Endothelial cell of umbilical vein (primary cell): ENCODE data around the gene CLIP4. TPM values are rescaled to one million over a fixed set of nuclear protein-coding genes. Genes with fewer than 3 reads are reported as not detected.
"Not testable (repeated sequence)": the region's sequence is repeated elsewhere in the genome, so short reads cannot be mapped to it uniquely, and the experiment has no call there.

Source experiments
- BruUV-seq: library from RNA; stranded (reverse); fragments of 400-500 nt; replicated peaks from 2 replicates; lab custom pipeline; 2021; lab: Mats Ljungman, UMichigan
- CTCF ChIA-PET: fragments of 300-600, 350-600 bp; sonication (Branson Sonifier 250); formaldehyde crosslinking; loops from one replicate; lab custom pipeline; 2021; ENCODE audit warnings: antibody characterized with exemption, inconsistent platforms; lab: Charles Lee
- POLR2A ChIA-PET: fragments of 300-600, 350-600 bp; sonication (Branson Sonifier 250); formaldehyde crosslinking; loops from one replicate; lab custom pipeline; 2021; ENCODE audit warnings: antibody characterized with exemption, inconsistent platforms; lab: Charles Lee
- DNase-seq: peaks from one replicate; pipeline ENCODE4 v3.0.0-alpha.2; 2011; ENCODE audit warnings: low read depth, low spot score
- FAIRE-seq: peaks from 2 replicates; lab custom pipeline; 2011; peaks lifted over from hg19 to GRCh38; lab: Jason Lieb, UNC
- H2AFZ ChIP-seq: 2 replicates; pipeline ENCODE4 v1.6.0; 2012; ENCODE audit warnings: low read depth, low read length, control low read depth, inconsistent platforms
- H3K27ac ChIP-seq: 2 replicates; pipeline ENCODE4 v1.5.1; 2011; ENCODE audit warnings: low read depth, mild to moderate bottlenecking, control low read depth, low read length, moderate library complexity; ENCODE audit not compliant: insufficient read depth
- H3K27me3 ChIP-seq, 2 experiments: 2 replicates each; pipeline versions ENCODE4 v1.6.0 to v1.6.1; 2011; ENCODE audit warnings: low read length in 2 of 2, mixed read lengths in 1 of 2; ENCODE audit not compliant: control insufficient read depth in 2 of 2, insufficient read depth in 2 of 2
- H3K36me3 ChIP-seq, 2 experiments: 2 replicates in 1 of 2; 3 replicates in 1 of 2; pipeline ENCODE4 v1.5.1; 2011; ENCODE audit warnings: low read length in 2 of 2, mild to moderate bottlenecking in 1 of 2, moderate library complexity in 1 of 2; ENCODE audit not compliant: control insufficient read depth in 2 of 2, insufficient read depth in 2 of 2; ENCODE audit errors: extremely low read depth in 1 of 2
- H3K4me1 ChIP-seq: 3 replicates; pipeline ENCODE4 v1.5.1; 2011; ENCODE audit warnings: mild to moderate bottlenecking, low read length; ENCODE audit not compliant: control insufficient read depth, insufficient read depth; ENCODE audit errors: extremely low read depth
- H3K4me2 ChIP-seq: 2 replicates; pipeline ENCODE4 v1.6.1; 2011; ENCODE audit warnings: low read length, control low read depth, mixed read lengths; ENCODE audit not compliant: insufficient read depth
- H3K4me3 ChIP-seq, 3 experiments: fragments of 200-600 bp in 1 of 3; sonication (generic), shearing (Covaris generic) in 1 of 3; replicated peaks in 1 of 3; 2 replicates each; pipeline ENCODE4 v1.5.1; 2011 to 2016; ENCODE audit warnings: control low read depth in 3 of 3, low read length in 3 of 3, mild to moderate bottlenecking in 2 of 3, inconsistent platforms in 1 of 3, low read depth in 1 of 3, moderate library complexity in 1 of 3; ENCODE audit not compliant: insufficient read depth in 1 of 3
- H3K79me2 ChIP-seq: 2 replicates; pipeline ENCODE4 v1.6.0; 2012; ENCODE audit warnings: low read length, inconsistent platforms; ENCODE audit not compliant: control insufficient read depth, insufficient read depth
- H3K9ac ChIP-seq: replicated peaks from 2 replicates; pipeline ENCODE3; 2011; ENCODE audit warnings: low read length, control low read depth; ENCODE audit not compliant: insufficient read depth; ENCODE audit errors: extremely low read depth
- H3K9me1 ChIP-seq: replicated peaks from 3 replicates; pipeline ENCODE4 v1.6.0; 2011; ENCODE audit warnings: mild to moderate bottlenecking, low read length; ENCODE audit not compliant: control insufficient read depth, insufficient read depth; ENCODE audit errors: extremely low read depth
- H3K9me3 ChIP-seq: replicated peaks from 2 replicates; pipeline ENCODE4 v1.5.1; 2012; ENCODE audit warnings: low read length, inconsistent platforms; ENCODE audit not compliant: control insufficient read depth, insufficient read depth
- H4K20me1 ChIP-seq: replicated peaks from 2 replicates; pipeline ENCODE3; 2011; ENCODE audit warnings: mild to moderate bottlenecking, low read length; ENCODE audit not compliant: control insufficient read depth, insufficient read depth; ENCODE audit errors: extremely low read depth
- CTCF ChIP-seq, 2 donors: IDR thresholded peaks; 1 replicate in 1 of 2; 2 replicates in 1 of 2; pipeline ENCODE4 v1.5.1; 2011; ENCODE audit warnings: low read length in 2 of 2, mild to moderate bottlenecking in 2 of 2, moderate library complexity in 2 of 2, control low read depth in 1 of 2, inconsistent platforms in 1 of 2, low read depth in 1 of 2; ENCODE audit not compliant: insufficient read depth in 1 of 2; ENCODE audit errors: extremely low read depth in 1 of 2
- EZH2 ChIP-seq: IDR thresholded peaks from 2 replicates; pipeline ENCODE4 v1.6.1; 2012; ENCODE audit warnings: borderline replicate concordance, low read depth, mild to moderate bottlenecking, moderate library complexity, low read length, inconsistent platforms; ENCODE audit not compliant: severe bottlenecking
- FOS ChIP-seq: IDR thresholded peaks from 2 replicates; pipeline ENCODE4 v1.6.1; 2011; ENCODE audit warnings: mild to moderate bottlenecking, low read length, moderate library complexity, borderline replicate concordance; ENCODE audit not compliant: insufficient read depth
- GATA2 ChIP-seq: IDR thresholded peaks from 2 replicates; pipeline ENCODE4 v1.7.0; 2011; ENCODE audit warnings: low read depth, mild to moderate bottlenecking, moderate library complexity, mixed read lengths, low read length; ENCODE audit not compliant: insufficient read length, insufficient read depth
- JUN ChIP-seq: IDR thresholded peaks from 2 replicates; pipeline ENCODE4 v1.6.1; 2011; ENCODE audit warnings: borderline replicate concordance, low read depth; ENCODE audit not compliant: insufficient read length, insufficient read depth
- MAX ChIP-seq: IDR thresholded peaks from 2 replicates; pipeline ENCODE4 v1.6.1; 2011; ENCODE audit not compliant: insufficient read depth, insufficient read length
- MYC ChIP-seq: IDR thresholded peaks from one replicate; pipeline ENCODE4 v1.6.1; 2011; ENCODE audit warnings: mild to moderate bottlenecking, low read depth, low read length
- POLR2A ChIP-seq: IDR thresholded peaks from 2 replicates; pipeline ENCODE4 v1.6.1; 2012; ENCODE audit warnings: low read depth, mild to moderate bottlenecking, control low read depth, low read length
- POLR2AphosphoS5 ChIP-seq: IDR thresholded peaks from 2 replicates; pipeline ENCODE4 v1.6.1; 2012; ENCODE audit warnings: low read depth, mild to moderate bottlenecking, control low read depth, low read length, moderate library complexity; ENCODE audit not compliant: insufficient read depth
- dilution Hi-C: fragments of 300-500 bp; cut with MboI; formaldehyde crosslinking; loops from one replicate; pipeline ENCODE4 v1.15.0; 2019; ENCODE audit warnings: low sequenced_read_pairs; ENCODE audit not compliant: extremely low pct_ligation_motif_present
- intact Hi-C: fragments of 100-400 bp; cut with micrococcal nuclease; formaldehyde crosslinking; loops from one replicate; pipeline ENCODE4 v1.10.0; 2022
- polyA plus RNA-seq, 4 experiments: library from polyadenylated mRNA; depleted of rRNA in 3 of 4; stranded (reverse) in 3 of 4; unstranded in 1 of 4; fragments of >200 nt; gene quantifications; 2 replicates each; pipeline versions ENCODE4 v1.2.1 to v1.2.3, GENCODE V29; 2011 to 2012; ENCODE audit warnings: missing spikeins in 1 of 4
- total RNA-seq: library from RNA; stranded (reverse); gene quantifications from 2 replicates; pipeline ENCODE4 v1.2.3, GENCODE V29; 2021

CLIP4 gene
- total and polyA plus RNA-seq, 2 donors (not counting 3 experiments of a cell fraction or from before 2014, with no cell fraction given) = 9.2 to 24.0 TPM

- intact Hi-C loops (no loop called here), dilution Hi-C loops (no loop called here)
- Histone ChIP-seq H4K20me1 (no peaks in the 10 kb centered on the region), H3K9me3 (no peaks in the 10 kb centered on the region), H3K9me1 (no peaks in the 10 kb centered on the region), H3K4me2 (no peak overlapping the region), H3K4me3 (no peak overlapping the region), H3K4me1 (no peaks in the 10 kb centered on the region), H3K36me3 (no peaks in the 10 kb centered on the region), H3K27ac (no peak overlapping the region), H3K9ac (no peak overlapping the region), H3K27me3 (peaks cover 0 to 2% of the 10 kb centered on the region in 2 experiments), H3K79me2 (no peaks in the 10 kb centered on the region), H2AFZ (no peak overlapping the region)
- no TSS peak for BruUV-seq
- POLR2A ChIA-PET = no interaction called here
- no peak for DNase-seq
- CTCF ChIA-PET = no interaction called here
- TF ChIP-seq EZH2 (no peak), POLR2A (no peak), MYC (no peak), MAX (no peak), FOS (no peak), CTCF (IDR thresholded peaks at IDR 0.05; ENCODE audit: extremely low read depth in 1 of 2, insufficient read depth in 1 of 2, low read depth in 1 of 2, low read length in 2 of 2) (no peak), GATA2 (no peak), POLR2AphosphoS5 (no peak), JUN (no peak)
- no peak for FAIRE-seq
Observed at GRCh38 chr2:29084554-29084953, 30.7 kb upstream of the CLIP4 start.

GRCh38 chr2:29090311-29090710 lies 24.9 kb upstream of the CLIP4 start:
- H2AFZ ChIP-seq, intact Hi-C loops, dilution Hi-C loops, POLR2A ChIA-PET, H3K79me2 ChIP-seq, H3K4me2 ChIP-seq, CTCF ChIA-PET, H3K4me1 ChIP-seq, DNase-seq, H3K27me3 ChIP-seq, H3K9ac ChIP-seq, H3K36me3 ChIP-seq, H4K20me1 ChIP-seq, H3K9me3 ChIP-seq, H3K27ac ChIP-seq, FAIRE-seq, BruUV-seq, H3K4me3 ChIP-seq, H3K9me1 ChIP-seq: not testable (repeated sequence)
